ENCODE results near the gene HDAC9. TPM values are rescaled to one million over a fixed set of nuclear protein-coding genes. Genes with fewer than 3 reads are reported as not detected.

The HDAC9 gene
- total RNA-seq, 1 experiment from 2014 or later = 7.7 TPM

- H3T11ph ChIP-seq (ENCODE audit: low read length) = no peak overlapping the region
- H3K23ac ChIP-seq (ENCODE audit: insufficient read length, low read depth, low read length) = no peak overlapping the region
- H3K23me2 ChIP-seq (ENCODE audit: insufficient read length, low read depth, low read length, poor library complexity, severe bottlenecking) = no peaks in the 10 kb centered on the region
- no peak overlapping the region for H3K27ac ChIP-seq (ENCODE audit: insufficient read length, low read depth, low read length)
- no peaks in the 10 kb centered on the region for H3K4me1 ChIP-seq (ENCODE audit: insufficient read depth, low read length)
- DNase-seq = no peak
- H3K9me3 Mint-ChIP-seq = no peaks in the 10 kb centered on the region
- H2BK15ac ChIP-seq (ENCODE audit: low read depth, low read length) = no peak overlapping the region
- no peaks in the 10 kb centered on the region for H3K36me3 Mint-ChIP-seq (ENCODE audit: insufficient read depth in 1 of 3, low read depth in 3 of 3)
- no peak overlapping the region for H3K4ac ChIP-seq (ENCODE audit: low read depth, low read length)
- no peak overlapping the region for H3K18ac ChIP-seq (ENCODE audit: insufficient read length, low read depth, low read length)
- no peak for TF ChIP-seq CTCF (conservative IDR thresholded peaks at IDR 0.05)
- peaks cover 4 to 9% of the 10 kb centered on the region in 2 experiments; a peak in 3 of 4 replicates for H3K4me1 Mint-ChIP-seq
- no peaks in the 10 kb centered on the region for H4K20me1 ChIP-seq (ENCODE audit: control insufficient read depth, insufficient read depth, insufficient read length)
- H3K56ac ChIP-seq (ENCODE audit: insufficient read length, low read depth, low read length) = no peak overlapping the region
- H2AFZ ChIP-seq (ENCODE audit: low read length) = no peak overlapping the region
- no peaks in the 10 kb centered on the region for H3K9me3 ChIP-seq (ENCODE audit: control insufficient read depth, low read depth, low read length)
- no peak overlapping the region for H2BK5ac ChIP-seq (ENCODE audit: insufficient read length, low read length)
- H3K27me3 Mint-ChIP-seq (ENCODE audit: low read depth) = no peaks in the 10 kb centered on the region
- H4K5ac ChIP-seq (ENCODE audit: insufficient read length, low read depth, low read length) = no peak overlapping the region
- H4K91ac ChIP-seq (ENCODE audit: insufficient read length, low read depth, low read length) = no peak overlapping the region
- no peak overlapping the region for H3K4me2 ChIP-seq (ENCODE audit: insufficient read depth, insufficient read length, low read length)
- H2AK5ac ChIP-seq (ENCODE audit: insufficient read length, low read length) = no peak overlapping the region
- no peak overlapping the region for H4K8ac ChIP-seq (replicated peaks; ENCODE audit: insufficient read length, low read depth, low read length)
- H3K27ac Mint-ChIP-seq = peak overlapping the region in 2 of 3 experiments; percentile 15 to 30; a peak in 2 of 7 replicates
- H3K79me2 ChIP-seq (ENCODE audit: insufficient read depth, low read length) = no peaks in the 10 kb centered on the region
- H3K9ac ChIP-seq (ENCODE audit: extremely low read depth, insufficient read length, low read length) = no peak overlapping the region
- H2BK20ac ChIP-seq (ENCODE audit: low read depth, low read length, poor library complexity, severe bottlenecking) = no peak overlapping the region
- no peaks in the 10 kb centered on the region for H3K27me3 ChIP-seq (ENCODE audit: insufficient read depth, low read length)
- no peak overlapping the region for H2BK120ac ChIP-seq (ENCODE audit: low read depth, low read length, poor library complexity, severe bottlenecking)
- no peak overlapping the region for H3K14ac ChIP-seq (ENCODE audit: insufficient read depth, low read length)
- no peak overlapping the region for H2BK12ac ChIP-seq (ENCODE audit: insufficient read length, low read depth, low read length)
- H3K79me1 ChIP-seq (ENCODE audit: insufficient read depth, low read depth, low read length, poor library complexity, severe bottlenecking) = no peaks in the 10 kb centered on the region
- H3K4me3 Mint-ChIP-seq = no peak overlapping the region
Observed at GRCh38 chr7:18626086-18626485, 130.5 kb downstream of the HDAC9 start.

Data from H9 (cell line).